GM23248 (cell line): ENCODE measurements around the gene NEB. TPM values are rescaled to one million over a fixed set of nuclear protein-coding genes. Genes with fewer than 3 reads are reported as not detected.

Source experiments
- DNase-seq: peaks from one replicate; pipeline ENCODE4 v3.0.0-alpha.2; 2015
- H2AFZ ChIP-seq: fragments of 200-600 bp; sonication (generic); 2 replicates; pipeline ENCODE4 v1.6.1; 2016; ENCODE audit warnings: antibody characterized with exemption
- H3F3A ChIP-seq: fragments of 200-600 bp; sonication (generic); 2 replicates; pipeline ENCODE4 v1.6.1; 2016; ENCODE audit warnings: mild to moderate bottlenecking, antibody characterized with exemption, mixed run types; ENCODE audit not compliant: insufficient read depth
- H3K27ac ChIP-seq: fragments of 200-600 bp; sonication (generic); 2 replicates; pipeline ENCODE4 v1.5.1; 2016; ENCODE audit warnings: mild to moderate bottlenecking
- H3K27me3 ChIP-seq: fragments of 200-600 bp; sonication (generic); replicated peaks from 2 replicates; pipeline ENCODE4 v1.6.1; 2016; ENCODE audit warnings: mild to moderate bottlenecking; ENCODE audit not compliant: insufficient read depth
- H3K36me3 ChIP-seq: fragments of 200-600 bp; sonication (generic); 2 replicates; pipeline ENCODE4 v1.6.1; 2016; ENCODE audit warnings: low read depth, mild to moderate bottlenecking
- H3K4me1 ChIP-seq: fragments of 200-600 bp; sonication (generic); 2 replicates; pipeline ENCODE4 v1.6.1; 2016; ENCODE audit warnings: mild to moderate bottlenecking; ENCODE audit not compliant: insufficient read depth
- H3K4me2 ChIP-seq: fragments of 200-600 bp; sonication (generic); one replicate; pipeline ENCODE4 v1.6.1; 2016; ENCODE audit warnings: mild to moderate bottlenecking; ENCODE audit not compliant: unreplicated experiment
- H3K4me3 ChIP-seq: fragments of 200-600 bp; sonication (generic); 2 replicates; pipeline ENCODE4 v1.5.1; 2016; ENCODE audit warnings: mild to moderate bottlenecking
- H3K79me2 ChIP-seq: fragments of 200-600 bp; sonication (generic); 2 replicates; pipeline ENCODE4 v1.6.1; 2016; ENCODE audit warnings: mild to moderate bottlenecking; ENCODE audit not compliant: insufficient read depth
- H3K9ac ChIP-seq: fragments of 200-600 bp; sonication (generic); 2 replicates; pipeline ENCODE4 v1.6.1; 2016; ENCODE audit warnings: mild to moderate bottlenecking
- H3K9me2 ChIP-seq: fragments of 200-600 bp; sonication (generic); 2 replicates; pipeline ENCODE4 v1.6.1; 2016; ENCODE audit warnings: mixed run types, mild to moderate bottlenecking, moderate library complexity; ENCODE audit not compliant: insufficient read depth
- H3K9me3 ChIP-seq: fragments of 200-600 bp; sonication (generic); one replicate; pipeline ENCODE4 v1.6.1; 2017; ENCODE audit warnings: low read depth
- H4K20me1 ChIP-seq: fragments of 200-600 bp; sonication (generic); 2 replicates; pipeline ENCODE4 v1.6.0; 2016; ENCODE audit not compliant: insufficient read depth
- EZH2 ChIP-seq: fragments of 200-600 bp; sonication (generic); IDR thresholded peaks from 2 replicates; pipeline ENCODE4 v1.6.1; 2018; ENCODE audit warnings: antibody characterized with exemption, mild to moderate bottlenecking; ENCODE audit not compliant: insufficient read depth, poor library complexity, severe bottlenecking
- EZH2phosphoT487 ChIP-seq: fragments of 200-600 bp; sonication (generic); IDR thresholded peaks from 2 replicates; pipeline ENCODE4 v1.6.1; 2018; ENCODE audit warnings: antibody characterized with exemption, moderate library complexity, mild to moderate bottlenecking, low read depth; ENCODE audit not compliant: insufficient read depth
- WGBS, 2 experiments: methylation state at CpG; one replicate each; pipeline ENCODE4 v1.1.6; 2015 to 2017; ENCODE audit warnings: low lambda C conversion rate in 2 of 2, low coverage in 1 of 2; ENCODE audit errors: missing lambda C conversion rate in 2 of 2; 5-methylcytosine and 5-hydroxymethylcytosine counted together
- in situ Hi-C: fragments of 300-500 bp; cut with MboI; formaldehyde crosslinking; loops from 2 replicates; pipeline ENCODE4 v1.15.0; 2020
- polyA plus RNA-seq: library from polyadenylated mRNA; unstranded; fragments of >200 nt; fragmentation: Nextera tagmentation; extraction: Ambion mirVana; gene quantifications from 2 replicates; pipeline ENCODE4 v1.2.1, GENCODE V29; 2016
- total RNA-seq: library from RNA; depleted of rRNA; stranded (reverse); fragments of >200 nt; shearing (Covaris generic); gene quantifications from 2 replicates; pipeline ENCODE4 v1.2.3, GENCODE V29; 2014

The NEB gene
- total and polyA plus RNA-seq, 2 experiments from 2014 or later: 0.11 to 1.5 TPM

- Histone ChIP-seq H3K36me3 (no peaks in the 10 kb centered on the region), H2AFZ (no peak overlapping the region), H3K9me3 (no peaks in the 10 kb centered on the region), H3F3A (no peaks in the 10 kb centered on the region), H3K4me3 (no peak overlapping the region), H3K4me2 (no peak overlapping the region), H4K20me1 (no peaks in the 10 kb centered on the region), H3K79me2 (no peaks in the 10 kb centered on the region), H3K27ac (no peak overlapping the region), H3K27me3 (no peaks in the 10 kb centered on the region), H3K9ac (no peak overlapping the region), H3K4me1 (0 out of 2 replicates have a peak, but pooled peaks cover 4% of the 10 kb centered on the region), H3K9me2 (no peaks in the 10 kb centered on the region)
- WGBS, 2 experiments: 35 to 38% methylated on average over 3 of the region's 3 CpGs
- TF ChIP-seq EZH2 (no peak), EZH2phosphoT487 (no peak)
- DNase-seq: peak; percentile 42
- in situ Hi-C loops: no loop called here
These were observed 28.4 kb upstream of the NEB start for GRCh38 chr2:151762694-151763093.

- in situ Hi-C loops: no loop called here
- Histone ChIP-seq H3F3A (no peaks in the 10 kb centered on the region), H3K9me2 (no peaks in the 10 kb centered on the region), H3K79me2 (no peaks in the 10 kb centered on the region), H3K36me3 (no peaks in the 10 kb centered on the region), H4K20me1 (no peaks in the 10 kb centered on the region), H3K9ac (no peak overlapping the region), H3K4me1 (no peaks in the 10 kb centered on the region), H3K27ac (no peak overlapping the region), H2AFZ (no peak overlapping the region), H3K4me2 (no peak overlapping the region), H3K4me3 (no peak overlapping the region), H3K27me3 (no peaks in the 10 kb centered on the region), H3K9me3 (no peaks in the 10 kb centered on the region)
- DNase-seq: no peak
- TF ChIP-seq EZH2phosphoT487 (no peak), EZH2 (no peak)
These were observed 27.4 kb upstream of the NEB start for GRCh38 chr2:151761687-151762086.

- no peaks in the 10 kb centered on the region for H3K79me2 ChIP-seq
- H3K9me2 ChIP-seq: no peaks in the 10 kb centered on the region
- no peaks in the 10 kb centered on the region for H3K9me3 ChIP-seq
- no peak overlapping the region for H3K9ac ChIP-seq
- no peak overlapping the region for H3K4me2 ChIP-seq
- H3K27me3 ChIP-seq: no peaks in the 10 kb centered on the region
- TF ChIP-seq EZH2 (no peak), EZH2phosphoT487 (no peak)
- DNase-seq: no peak
- WGBS, 2 experiments: 91 to 93% methylated on average over 3 of the region's 3 CpGs
- H3K27ac ChIP-seq: no peak overlapping the region
- no peak overlapping the region for H3K4me3 ChIP-seq
- H3K4me1 ChIP-seq: no peaks in the 10 kb centered on the region
- H2AFZ ChIP-seq: no peak overlapping the region
- no peaks in the 10 kb centered on the region for H4K20me1 ChIP-seq
- no peaks in the 10 kb centered on the region for H3F3A ChIP-seq
- in situ Hi-C loops: no loop called here
- no peaks in the 10 kb centered on the region for H3K36me3 ChIP-seq
These were observed 26.9 kb upstream of the NEB start for GRCh38 chr2:151761193-151761592.

- no peaks in the 10 kb centered on the region for H3K9me3 ChIP-seq
- no peak overlapping the region for H3K27ac ChIP-seq
- no peaks in the 10 kb centered on the region for H3K9me2 ChIP-seq
- no peaks in the 10 kb centered on the region for H3F3A ChIP-seq
- no peak overlapping the region for H2AFZ ChIP-seq
- no peak overlapping the region for H3K4me3 ChIP-seq
- no peak overlapping the region for H3K4me2 ChIP-seq
- H3K79me2 ChIP-seq: no peaks in the 10 kb centered on the region
- no peaks in the 10 kb centered on the region for H3K27me3 ChIP-seq
- H4K20me1 ChIP-seq: no peaks in the 10 kb centered on the region
- no peaks in the 10 kb centered on the region for H3K36me3 ChIP-seq
- DNase-seq: peak; percentile 7
- no peaks in the 10 kb centered on the region for H3K4me1 ChIP-seq
- TF ChIP-seq EZH2 (no peak), EZH2phosphoT487 (no peak)
- no peak overlapping the region for H3K9ac ChIP-seq
- 91 to 94% methylated on average over 11 of the region's 11 CpGs for WGBS, 2 experiments
- in situ Hi-C loops: no loop called here
These were observed 25.9 kb upstream of the NEB start for GRCh38 chr2:151760139-151760650.

- in situ Hi-C loops: no loop called here
- 87 to 94% methylated on average over 3 of the region's 3 CpGs for WGBS, 2 experiments
These were observed 24.5 kb upstream of the NEB start for GRCh38 chr2:151758744-151759143.

More at GRCh38 chr2:151758744-151759143, 24.5 kb upstream of the NEB start:
- H3K36me3 ChIP-seq: no peaks in the 10 kb centered on the region
- DNase-seq: no peak
- no peaks in the 10 kb centered on the region for H3K4me1 ChIP-seq
- no peaks in the 10 kb centered on the region for H3K27me3 ChIP-seq
- H2AFZ ChIP-seq: no peak overlapping the region
- TF ChIP-seq EZH2phosphoT487 (no peak), EZH2 (no peak)
- no peak overlapping the region for H3K9ac ChIP-seq
- H4K20me1 ChIP-seq: no peaks in the 10 kb centered on the region
- H3K9me3 ChIP-seq: no peaks in the 10 kb centered on the region
- H3K4me3 ChIP-seq: no peak overlapping the region
- no peak overlapping the region for H3K4me2 ChIP-seq
- no peaks in the 10 kb centered on the region for H3F3A ChIP-seq
- H3K27ac ChIP-seq: no peak overlapping the region
- H3K79me2 ChIP-seq: no peaks in the 10 kb centered on the region
- no peaks in the 10 kb centered on the region for H3K9me2 ChIP-seq
